Colon (tissue), 2 donors: ENCODE data around the gene GPNMB.

ENCODE experiments used
- FAIRE-seq: peaks from 2 replicates; lab custom pipeline; 2012; peaks lifted over from hg19 to GRCh38; lab: Jason Lieb, UNC
- donor health status: control.
- donor health status: control.

The GPNMB gene

GRCh38 chr7:23230641-23231101, 15.9 kb upstream of the GPNMB start:
- no peak for FAIRE-seq

GRCh38 chr7:23232966-23233365, 13.6 kb upstream of the GPNMB start:
- no peak for FAIRE-seq

GRCh38 chr7:23234569-23235296, 11.8 kb upstream of the GPNMB start:
- FAIRE-seq = no peak

GRCh38 chr7:23235813-23236221, 10.8 kb upstream of the GPNMB start:
- no peak for FAIRE-seq

- FAIRE-seq = no peak
Measured at GRCh38 chr7:23237000-23237399, 9.6 kb upstream of the GPNMB start.

GRCh38 chr7:23238983-23239652, 7.5 kb upstream of the GPNMB start:
- FAIRE-seq = no peak

- FAIRE-seq = no peak
Measured at GRCh38 chr7:23239698-23240097, 6.9 kb upstream of the GPNMB start.

- no peak for FAIRE-seq
Measured at GRCh38 chr7:23242321-23242720, 4.3 kb upstream of the GPNMB start.

GRCh38 chr7:23242935-23243334, 3.6 kb upstream of the GPNMB start:
- no peak for FAIRE-seq

- FAIRE-seq = no peak
Measured at GRCh38 chr7:23247046-23247602, 549 bp downstream of the GPNMB start.

GRCh38 chr7:23247603-23248335, 1.2 kb downstream of the GPNMB start:
- FAIRE-seq = no peak

GRCh38 chr7:23249486-23249885, 2.9 kb downstream of the GPNMB start:
- no peak for FAIRE-seq

GRCh38 chr7:23254051-23254681, 7.6 kb downstream of the GPNMB start:
- FAIRE-seq = no peak

- no peak for FAIRE-seq
Measured at GRCh38 chr7:23256731-23257130, 10.2 kb downstream of the GPNMB start.

GRCh38 chr7:23260371-23260770, 13.8 kb downstream of the GPNMB start:
- no peak for FAIRE-seq

- FAIRE-seq = no peak
Measured at GRCh38 chr7:23261843-23262452, 15.4 kb downstream of the GPNMB start.

GRCh38 chr7:23264916-23265458, 18.4 kb downstream of the GPNMB start:
- FAIRE-seq = no peak

- no peak for FAIRE-seq
Measured at GRCh38 chr7:23266918-23267317, 20.3 kb downstream of the GPNMB start.

GRCh38 chr7:23267357-23267756, 20.8 kb downstream of the GPNMB start:
- FAIRE-seq = no peak

GRCh38 chr7:23268167-23268566, 21.6 kb downstream of the GPNMB start:
- no peak for FAIRE-seq

GRCh38 chr7:23268746-23269145, 22.2 kb downstream of the GPNMB start:
- FAIRE-seq = no peak

GRCh38 chr7:23272275-23272674, 25.7 kb downstream of the GPNMB start:
- FAIRE-seq = no peak
